ENCODE results near the gene MTCL1. TPM values are rescaled to one million over a fixed set of nuclear protein-coding genes. Genes with fewer than 3 reads are reported as not detected.
A peak's percentile ranks its signal among the peaks of the same experiment; 100 is the strongest.

Gene MTCL1
- total RNA-seq, 2 experiments from 2014 or later: 0.14 to 0.43 TPM

GRCh38 chr18:8702668-8703067 is 2.7 kb upstream of the MTCL1 start:
- peaks cover 53% of the 10 kb centered on the region for H3K27me3 Mint-ChIP-seq
- H3K4me3 Mint-ChIP-seq: no peak overlapping the region
- DNase-seq: no peak
- peaks cover 12% of the 10 kb centered on the region for H3K4me1 Mint-ChIP-seq
- no peak overlapping the region for H3K27ac Mint-ChIP-seq
- H3K36me3 Mint-ChIP-seq: no peaks in the 10 kb centered on the region
- H3K9me3 Mint-ChIP-seq: no peaks in the 10 kb centered on the region

- peaks cover 58% of the 10 kb centered on the region for H3K27me3 Mint-ChIP-seq
- H3K4me3 Mint-ChIP-seq: no peak overlapping the region
- no peaks in the 10 kb centered on the region for H3K36me3 Mint-ChIP-seq
- H3K27ac Mint-ChIP-seq: no peak overlapping the region
- DNase-seq: no peak
- no peaks in the 10 kb centered on the region for H3K9me3 Mint-ChIP-seq
- H3K4me1 Mint-ChIP-seq: peaks cover 12% of the 10 kb centered on the region
Observed at GRCh38 chr18:8703092-8703709, 2.2 kb upstream of the MTCL1 start.

GRCh38 chr18:8703781-8704301 is 1.5 kb upstream of the MTCL1 start:
- no peak for DNase-seq
- H3K9me3 Mint-ChIP-seq: no peaks in the 10 kb centered on the region
- H3K4me3 Mint-ChIP-seq: peak overlapping the region; percentile 83
- no peak overlapping the region for H3K27ac Mint-ChIP-seq
- no peaks in the 10 kb centered on the region for H3K36me3 Mint-ChIP-seq
- peaks cover 12% of the 10 kb centered on the region for H3K4me1 Mint-ChIP-seq
- H3K27me3 Mint-ChIP-seq: peaks cover 64% of the 10 kb centered on the region

- Mint-ChIP-seq H3K27me3 (peaks cover 69% of the 10 kb centered on the region), H3K27ac (no peak overlapping the region), H3K9me3 (no peaks in the 10 kb centered on the region), H3K4me3 (peak overlapping the region; percentile 83), H3K36me3 (no peaks in the 10 kb centered on the region), H3K4me1 (peaks cover 12% of the 10 kb centered on the region)
- DNase-seq: peak; percentile 88
Observed at GRCh38 chr18:8704361-8705237, 757 bp upstream of the MTCL1 start.

- Mint-ChIP-seq H3K36me3 (no peaks in the 10 kb centered on the region), H3K27ac (no peak overlapping the region), H3K4me3 (peak overlapping the region; percentile 79), H3K4me1 (peaks cover 12% of the 10 kb centered on the region), H3K9me3 (no peaks in the 10 kb centered on the region), H3K27me3 (peaks cover 67% of the 10 kb centered on the region)
- DNase-seq: peak; percentile 21
Observed at GRCh38 chr18:8705961-8706790, 820 bp downstream of the MTCL1 start.

- H3K4me1 Mint-ChIP-seq: peaks cover 12% of the 10 kb centered on the region
- no peaks in the 10 kb centered on the region for H3K36me3 Mint-ChIP-seq
- DNase-seq: peak; percentile 6
- H3K9me3 Mint-ChIP-seq: peaks cover 1% of the 10 kb centered on the region
- H3K27me3 Mint-ChIP-seq: peaks cover 65% of the 10 kb centered on the region
- peak overlapping the region; percentile 79 for H3K4me3 Mint-ChIP-seq
- no peak overlapping the region for H3K27ac Mint-ChIP-seq
Observed at GRCh38 chr18:8706791-8707555, 1.6 kb downstream of the MTCL1 start.

- DNase-seq: no peak
- peaks cover 58% of the 10 kb centered on the region for H3K27me3 Mint-ChIP-seq
- H3K9me3 Mint-ChIP-seq: peaks cover 1% of the 10 kb centered on the region
- no peaks in the 10 kb centered on the region for H3K36me3 Mint-ChIP-seq
- no peak overlapping the region for H3K27ac Mint-ChIP-seq
- H3K4me3 Mint-ChIP-seq: no peak overlapping the region
- peaks cover 12% of the 10 kb centered on the region for H3K4me1 Mint-ChIP-seq
Observed at GRCh38 chr18:8707556-8708300, 2.4 kb downstream of the MTCL1 start.

- Mint-ChIP-seq H3K9me3 (peaks cover 1% of the 10 kb centered on the region), H3K4me1 (peaks cover 12% of the 10 kb centered on the region), H3K27me3 (peaks cover 49% of the 10 kb centered on the region), H3K27ac (no peak overlapping the region), H3K36me3 (no peaks in the 10 kb centered on the region), H3K4me3 (no peak overlapping the region)
- no peak for DNase-seq
Observed at GRCh38 chr18:8708670-8709069, 3.3 kb downstream of the MTCL1 start.

GRCh38 chr18:8709248-8710059 is 4.1 kb downstream of the MTCL1 start:
- no peak for DNase-seq
- Mint-ChIP-seq H3K4me1 (peaks cover 6% of the 10 kb centered on the region), H3K36me3 (no peaks in the 10 kb centered on the region), H3K27me3 (peaks cover 44% of the 10 kb centered on the region), H3K9me3 (peaks cover 1% of the 10 kb centered on the region), H3K27ac (no peak overlapping the region), H3K4me3 (no peak overlapping the region)

GRCh38 chr18:8711736-8712135 is 6.4 kb downstream of the MTCL1 start:
- Mint-ChIP-seq H3K27ac (no peak overlapping the region), H3K36me3 (no peaks in the 10 kb centered on the region), H3K9me3 (peaks cover 1% of the 10 kb centered on the region), H3K4me1 (peaks cover 2% of the 10 kb centered on the region), H3K4me3 (no peak overlapping the region), H3K27me3 (peaks cover 46% of the 10 kb centered on the region)
- DNase-seq: no peak

- H3K9me3 Mint-ChIP-seq: peaks cover 1% of the 10 kb centered on the region
- H3K36me3 Mint-ChIP-seq: no peaks in the 10 kb centered on the region
- H3K4me1 Mint-ChIP-seq: no peaks in the 10 kb centered on the region
- no peak overlapping the region for H3K27ac Mint-ChIP-seq
- peaks cover 27% of the 10 kb centered on the region for H3K27me3 Mint-ChIP-seq
- no peak for DNase-seq
- H3K4me3 Mint-ChIP-seq: no peak overlapping the region
Observed at GRCh38 chr18:8713691-8714090, 8.3 kb downstream of the MTCL1 start.

- Mint-ChIP-seq H3K4me3 (no peak overlapping the region), H3K27me3 (peaks cover 16% of the 10 kb centered on the region), H3K36me3 (no peaks in the 10 kb centered on the region), H3K27ac (no peak overlapping the region), H3K9me3 (peaks cover 1% of the 10 kb centered on the region), H3K4me1 (no peaks in the 10 kb centered on the region)
- DNase-seq: no peak
Observed at GRCh38 chr18:8715599-8715998, 10.2 kb downstream of the MTCL1 start.

Measured in activated naive CD8-positive, alpha-beta T cell treated with anti-CD3 and anti-CD28 coated beads for 36 hours (primary cell).